Epithelial cell of proximal tubule (primary cell): ENCODE measurements around the gene GAD1. TPM values are rescaled to one million over a fixed set of nuclear protein-coding genes. Genes with fewer than 3 reads are reported as not detected.

Experiments
- DNase-seq: peaks from one replicate; pipeline ENCODE4 v3.0.0-alpha.2; 2011; ENCODE audit warnings: low read depth
- H3K4me3 ChIP-seq: 2 replicates; pipeline ENCODE4 v1.5.1; 2011; ENCODE audit warnings: low read depth, mild to moderate bottlenecking, low read length
- total RNA-seq: library from RNA; depleted of rRNA; stranded (reverse); fragments of >200 nt; gene quantifications from 2 replicates; pipeline ENCODE4 v1.2.3, GENCODE V29; 2015
- TF ChIP-seq, protein P1 (sequence below): conservative IDR thresholded peaks from 2 replicates; pipeline ENCODE4 v1.5.1; 2012; ENCODE audit warnings: low read depth, mild to moderate bottlenecking, low read length

The GAD1 gene
- total RNA-seq, result 0.36 and 5.6 TPM in 2 replicates

DNA sequence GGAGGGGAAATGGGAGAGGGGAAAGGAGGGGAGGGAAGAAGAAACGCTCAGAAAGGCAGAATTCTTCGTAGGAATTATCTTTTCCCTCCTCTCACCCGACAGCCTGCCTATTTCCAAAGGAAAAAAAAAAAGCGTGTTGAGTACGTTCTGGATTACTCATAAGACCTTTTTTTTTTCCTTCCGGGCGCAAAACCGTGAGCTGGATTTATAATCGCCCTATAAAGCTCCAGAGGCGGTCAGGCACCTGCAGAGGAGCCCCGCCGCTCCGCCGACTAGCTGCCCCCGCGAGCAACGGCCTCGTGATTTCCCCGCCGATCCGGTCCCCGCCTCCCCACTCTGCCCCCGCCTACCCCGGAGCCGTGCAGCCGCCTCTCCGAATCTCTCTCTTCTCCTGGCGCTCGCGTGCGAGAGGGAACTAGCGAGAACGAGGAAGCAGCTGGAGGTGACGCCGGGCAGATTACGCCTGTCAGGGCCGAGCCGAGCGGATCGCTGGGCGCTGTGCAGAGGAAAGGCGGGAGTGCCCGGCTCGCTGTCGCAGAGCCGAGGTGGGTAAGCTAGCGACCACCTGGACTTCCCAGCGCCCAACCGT lies at the start of gene GAD1:
GAD1 (plus strand) TSS at position 384 of the 589 bp plus-strand sequence. CDS start 1,705 bp downstream, outside the sequence.
- TF ChIP-seq, protein P1, sequence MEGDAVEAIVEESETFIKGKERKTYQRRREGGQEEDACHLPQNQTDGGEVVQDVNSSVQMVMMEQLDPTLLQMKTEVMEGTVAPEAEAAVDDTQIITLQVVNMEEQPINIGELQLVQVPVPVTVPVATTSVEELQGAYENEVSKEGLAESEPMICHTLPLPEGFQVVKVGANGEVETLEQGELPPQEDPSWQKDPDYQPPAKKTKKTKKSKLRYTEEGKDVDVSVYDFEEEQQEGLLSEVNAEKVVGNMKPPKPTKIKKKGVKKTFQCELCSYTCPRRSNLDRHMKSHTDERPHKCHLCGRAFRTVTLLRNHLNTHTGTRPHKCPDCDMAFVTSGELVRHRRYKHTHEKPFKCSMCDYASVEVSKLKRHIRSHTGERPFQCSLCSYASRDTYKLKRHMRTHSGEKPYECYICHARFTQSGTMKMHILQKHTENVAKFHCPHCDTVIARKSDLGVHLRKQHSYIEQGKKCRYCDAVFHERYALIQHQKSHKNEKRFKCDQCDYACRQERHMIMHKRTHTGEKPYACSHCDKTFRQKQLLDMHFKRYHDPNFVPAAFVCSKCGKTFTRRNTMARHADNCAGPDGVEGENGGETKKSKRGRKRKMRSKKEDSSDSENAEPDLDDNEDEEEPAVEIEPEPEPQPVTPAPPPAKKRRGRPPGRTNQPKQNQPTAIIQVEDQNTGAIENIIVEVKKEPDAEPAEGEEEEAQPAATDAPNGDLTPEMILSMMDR, result no peak
- no peak for DNase-seq
- peak within 1 kb of the TSS; percentile 62 for H3K4me3 ChIP-seq

- DNase-seq, result peak; percentile 53
- TF ChIP-seq, protein P1, result peak; percentile 33
- peak within 1 kb of the TSS; percentile 91 for H3K4me3 ChIP-seq
These were observed 46.6 kb upstream of the GAD1 start, which contains the start of gene ERICH2 for GRCh38 chr2:170770008-170770605. TSS of gene ERICH2 (plus strand) at chr2:170770378. CDS start at chr2:170770682, 304 bp downstream.

DNA sequence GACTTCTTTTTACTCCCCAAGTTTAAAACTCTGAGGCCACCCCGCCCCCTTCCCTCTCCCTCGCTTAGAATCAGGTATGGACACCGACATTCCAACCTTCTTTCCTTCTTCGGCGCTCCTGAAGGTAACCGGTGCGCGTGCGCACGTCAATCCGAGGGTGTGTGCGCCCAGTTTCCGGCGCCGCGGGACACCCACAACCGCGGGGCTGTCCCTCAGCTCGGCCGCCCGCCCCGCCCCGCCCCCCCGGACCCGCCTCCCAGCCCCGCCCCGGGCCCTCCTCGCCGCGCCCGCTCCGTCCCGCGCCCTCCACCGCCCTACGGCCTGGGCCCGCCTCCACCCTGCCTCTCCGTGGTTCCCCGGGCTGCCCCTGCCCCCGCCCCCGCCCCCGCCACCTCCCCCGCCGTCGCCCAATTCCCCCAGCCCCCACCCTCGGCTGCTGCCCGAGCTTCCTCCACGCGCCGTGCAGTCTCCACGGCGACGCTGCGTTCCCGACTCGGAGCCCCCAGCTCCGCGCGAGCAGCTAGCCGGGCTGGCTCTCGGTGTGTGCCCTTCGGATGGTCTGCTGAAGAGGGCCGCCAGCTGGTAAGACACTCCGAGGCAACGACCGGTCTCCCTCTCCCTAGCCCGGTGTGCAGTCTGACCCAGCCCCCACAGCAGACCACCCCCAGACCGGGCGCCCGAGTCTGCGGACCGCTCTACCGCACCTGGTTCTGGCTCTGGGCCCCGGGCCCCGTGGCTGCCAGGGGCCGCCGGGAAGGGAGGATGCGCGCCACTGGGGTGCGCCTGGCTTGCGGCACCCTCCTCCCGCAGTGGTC lies 45.9 kb upstream of the GAD1 start:
- TF ChIP-seq, protein P1, result no peak
- DNase-seq, result no peak
- H3K4me3 ChIP-seq, result peak overlapping the region; percentile 91

DNA sequence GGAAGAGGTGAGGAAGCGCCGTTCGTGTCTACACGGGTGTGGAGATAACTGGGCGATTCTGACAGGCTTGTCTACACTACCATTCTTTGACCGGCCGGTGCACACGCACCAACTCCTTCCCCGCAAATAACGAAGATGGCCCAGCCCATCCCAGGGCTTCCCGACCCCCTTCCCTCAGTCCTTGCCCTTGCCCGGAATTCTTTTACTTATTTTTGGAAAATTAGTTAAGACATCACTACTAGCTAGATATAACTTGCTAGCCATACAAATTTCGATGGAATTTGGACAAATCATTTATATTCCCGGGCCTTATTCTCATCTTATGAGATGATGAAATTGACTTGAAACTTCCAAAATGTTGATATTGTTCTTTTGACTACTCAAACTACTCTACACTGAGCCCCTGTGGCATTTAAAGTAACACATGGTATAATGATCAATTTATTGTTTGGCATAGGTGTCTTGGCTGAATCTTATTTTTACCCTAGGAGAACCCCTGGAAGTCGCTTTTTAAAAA lies 45.2 kb upstream of the GAD1 start:
- H3K4me3 ChIP-seq, result peak overlapping the region; percentile 61
- TF ChIP-seq, protein P1, result no peak
- no peak for DNase-seq

GRCh38 chr2:170772295-170772694 lies 44.4 kb upstream of the GAD1 start:
- no peak for DNase-seq
- H3K4me3 ChIP-seq, result no peak overlapping the region
- TF ChIP-seq, protein P1, result no peak

DNA sequence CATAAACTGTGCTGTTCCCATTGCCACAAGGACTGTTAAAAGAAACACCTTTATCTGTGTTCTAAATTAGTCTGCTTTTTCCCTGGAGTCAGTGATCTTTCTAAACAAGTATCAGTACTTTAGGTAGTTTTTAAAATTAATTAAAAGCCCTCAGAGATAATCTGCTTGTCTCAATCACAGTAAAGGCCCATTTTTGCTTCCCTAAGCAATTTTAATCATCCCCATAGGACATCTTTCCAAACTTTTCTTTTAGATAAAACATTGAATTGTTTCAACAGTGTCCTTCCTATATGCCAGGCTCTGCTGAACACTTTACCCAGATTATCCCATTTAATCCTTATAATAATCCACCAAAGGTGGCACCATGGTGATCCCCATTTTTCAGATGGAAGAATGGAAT lies 42.6 kb upstream of the GAD1 start:
- no peak for DNase-seq
- no peak overlapping the region for H3K4me3 ChIP-seq
- TF ChIP-seq, protein P1, result no peak
